ENCODE measurements around the gene VIT. TPM values are rescaled to one million over a fixed set of nuclear protein-coding genes. Genes with fewer than 3 reads are reported as not detected.

Gene VIT
- total RNA-seq, 2 donors from 2014 or later, result 23.9 to 31.4 TPM

DNA sequence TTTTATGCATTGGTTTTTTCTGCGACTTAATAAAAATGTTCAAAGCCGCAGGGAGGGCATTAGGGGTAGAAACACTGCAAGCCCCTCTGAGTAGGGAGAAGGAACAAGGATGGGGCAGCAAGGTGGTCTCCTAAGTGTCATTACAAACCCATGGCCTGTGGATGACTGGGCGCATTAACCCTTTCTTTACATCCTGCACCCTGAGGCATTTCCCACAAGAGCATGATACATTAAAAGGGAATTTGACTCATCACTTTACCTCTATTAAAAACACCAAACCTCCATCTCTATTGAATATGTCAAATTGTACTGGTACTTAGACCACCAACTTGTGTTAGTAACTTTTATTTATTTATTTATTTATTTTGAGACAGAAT is 112.5 kb downstream of the VIT start:
- Histone ChIP-seq H3K27me3 (replicated peaks; ENCODE audit: insufficient read depth) (no peaks in the 10 kb centered on the region), H3K4me3 (no peak overlapping the region), H3K27ac (no peak overlapping the region), H3K4me1 (ENCODE audit: control insufficient read depth in 1 of 2, low read depth in 2 of 2) (peaks cover 0 to 4% of the 10 kb centered on the region in 2 donors), H3K36me3 (no peaks in the 10 kb centered on the region), H3K9me3 (no peaks in the 10 kb centered on the region)
- ATAC-seq (ENCODE audit: insufficient number of reproducible peaks, low FRiP score, low read depth) (no peak), DNase-seq (ENCODE audit: low spot score) (no peak)
- TF ChIP-seq, protein P1, sequence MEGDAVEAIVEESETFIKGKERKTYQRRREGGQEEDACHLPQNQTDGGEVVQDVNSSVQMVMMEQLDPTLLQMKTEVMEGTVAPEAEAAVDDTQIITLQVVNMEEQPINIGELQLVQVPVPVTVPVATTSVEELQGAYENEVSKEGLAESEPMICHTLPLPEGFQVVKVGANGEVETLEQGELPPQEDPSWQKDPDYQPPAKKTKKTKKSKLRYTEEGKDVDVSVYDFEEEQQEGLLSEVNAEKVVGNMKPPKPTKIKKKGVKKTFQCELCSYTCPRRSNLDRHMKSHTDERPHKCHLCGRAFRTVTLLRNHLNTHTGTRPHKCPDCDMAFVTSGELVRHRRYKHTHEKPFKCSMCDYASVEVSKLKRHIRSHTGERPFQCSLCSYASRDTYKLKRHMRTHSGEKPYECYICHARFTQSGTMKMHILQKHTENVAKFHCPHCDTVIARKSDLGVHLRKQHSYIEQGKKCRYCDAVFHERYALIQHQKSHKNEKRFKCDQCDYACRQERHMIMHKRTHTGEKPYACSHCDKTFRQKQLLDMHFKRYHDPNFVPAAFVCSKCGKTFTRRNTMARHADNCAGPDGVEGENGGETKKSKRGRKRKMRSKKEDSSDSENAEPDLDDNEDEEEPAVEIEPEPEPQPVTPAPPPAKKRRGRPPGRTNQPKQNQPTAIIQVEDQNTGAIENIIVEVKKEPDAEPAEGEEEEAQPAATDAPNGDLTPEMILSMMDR (IDR thresholded peaks at IDR 0.05), result no peak

DNA sequence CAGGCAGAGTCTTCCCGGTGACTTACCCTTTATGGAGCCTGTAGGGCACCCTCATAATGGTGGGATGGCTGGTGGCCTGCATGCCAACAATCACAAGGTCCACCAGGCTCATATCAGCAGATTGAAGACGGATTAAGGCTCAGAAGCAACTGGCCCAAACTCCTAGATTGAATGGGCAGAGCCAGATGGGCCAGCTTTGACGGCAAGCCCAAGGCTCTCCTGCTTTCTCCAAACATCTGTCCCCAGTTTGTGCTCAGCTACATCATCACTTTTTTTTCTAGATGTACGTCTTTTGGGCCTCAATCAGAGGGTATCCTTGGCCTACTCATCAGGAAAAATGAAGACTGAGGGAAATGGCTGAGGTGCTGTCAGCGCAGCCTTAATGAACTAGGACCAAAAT is 114.6 kb downstream of the VIT start:
- DNase-seq (ENCODE audit: low spot score) (no peak), ATAC-seq (ENCODE audit: insufficient number of reproducible peaks, low FRiP score, low read depth) (no peak)
- Histone ChIP-seq H3K36me3 (no peaks in the 10 kb centered on the region), H3K9me3 (no peaks in the 10 kb centered on the region), H3K4me3 (no peak overlapping the region), H3K27me3 (replicated peaks; ENCODE audit: insufficient read depth) (no peaks in the 10 kb centered on the region), H3K4me1 (ENCODE audit: control insufficient read depth in 1 of 2, low read depth in 2 of 2) (peaks cover 0 to 5% of the 10 kb centered on the region in 2 donors), H3K27ac (no peak overlapping the region)
- TF ChIP-seq, protein P1 (IDR thresholded peaks at IDR 0.05), result no peak

DNA sequence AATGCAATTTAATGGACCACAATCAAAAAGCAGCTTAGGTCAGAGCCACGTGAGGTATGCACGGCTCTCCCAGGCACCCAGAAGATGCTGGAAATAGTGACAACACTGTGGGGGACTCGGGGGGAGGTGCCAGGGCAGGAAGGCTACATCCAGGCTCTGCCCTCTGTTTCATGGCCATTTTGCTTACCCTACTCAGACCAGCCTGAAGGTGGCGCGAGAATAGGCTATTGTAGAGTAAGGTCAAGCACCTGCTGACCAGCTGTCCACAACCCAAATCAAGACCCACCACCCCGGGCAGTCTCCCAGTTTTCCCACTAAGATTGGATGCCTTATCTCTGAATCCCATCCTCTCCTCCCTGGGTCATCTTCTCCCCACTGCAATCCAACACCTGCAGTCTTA is 115.7 kb downstream of the VIT start:
- H3K4me1 ChIP-seq (ENCODE audit: control insufficient read depth in 1 of 2, low read depth in 2 of 2), result peaks cover 0 to 5% of the 10 kb centered on the region in 2 donors
- DNase-seq (ENCODE audit: low spot score), result no peak
- H3K4me3 ChIP-seq, result no peak overlapping the region

DNA sequence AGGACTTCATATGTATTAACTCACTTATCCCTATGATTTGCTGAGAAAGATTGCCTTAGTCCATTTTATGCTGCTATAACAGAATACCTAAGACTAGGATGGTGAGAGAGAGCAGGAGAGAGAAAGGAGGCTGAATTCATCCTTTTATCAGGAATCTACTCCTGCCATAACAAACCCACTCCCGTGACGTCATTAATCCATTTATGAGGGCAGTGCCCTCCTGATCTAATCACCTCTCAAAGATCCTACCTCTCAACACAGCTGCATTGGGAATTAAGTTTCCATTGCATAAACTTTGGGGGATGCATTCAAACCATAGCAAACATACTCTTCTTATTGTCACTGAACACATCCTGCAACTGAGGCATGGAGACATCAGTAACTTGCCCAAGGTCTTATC is 122.0 kb downstream of the VIT start:
- H3K36me3 ChIP-seq, result no peaks in the 10 kb centered on the region
- H3K4me3 ChIP-seq, result no peak overlapping the region
- H3K27me3 ChIP-seq (replicated peaks; ENCODE audit: insufficient read depth), result no peaks in the 10 kb centered on the region
- ATAC-seq (ENCODE audit: insufficient number of reproducible peaks, low FRiP score, low read depth) (no peak), DNase-seq (ENCODE audit: low spot score) (no peak)
- TF ChIP-seq, protein P1 (IDR thresholded peaks at IDR 0.05), result no peak
- H3K27ac ChIP-seq, result no peak overlapping the region
- peaks cover 0 to 21% of the 10 kb centered on the region in 2 donors for H3K4me1 ChIP-seq (ENCODE audit: control insufficient read depth in 1 of 2, low read depth in 2 of 2)
- H3K9me3 ChIP-seq, result no peaks in the 10 kb centered on the region

More for the DNA sequence above, 115.7 kb downstream of the VIT start:
- no peaks in the 10 kb centered on the region for H3K27me3 ChIP-seq (replicated peaks; ENCODE audit: insufficient read depth)
- ATAC-seq (ENCODE audit: insufficient number of reproducible peaks, low FRiP score, low read depth), result no peak
- no peaks in the 10 kb centered on the region for H3K9me3 ChIP-seq
- H3K36me3 ChIP-seq, result no peaks in the 10 kb centered on the region
- no peak overlapping the region for H3K27ac ChIP-seq
- TF ChIP-seq, protein P1 (IDR thresholded peaks at IDR 0.05), result no peak

DNA sequence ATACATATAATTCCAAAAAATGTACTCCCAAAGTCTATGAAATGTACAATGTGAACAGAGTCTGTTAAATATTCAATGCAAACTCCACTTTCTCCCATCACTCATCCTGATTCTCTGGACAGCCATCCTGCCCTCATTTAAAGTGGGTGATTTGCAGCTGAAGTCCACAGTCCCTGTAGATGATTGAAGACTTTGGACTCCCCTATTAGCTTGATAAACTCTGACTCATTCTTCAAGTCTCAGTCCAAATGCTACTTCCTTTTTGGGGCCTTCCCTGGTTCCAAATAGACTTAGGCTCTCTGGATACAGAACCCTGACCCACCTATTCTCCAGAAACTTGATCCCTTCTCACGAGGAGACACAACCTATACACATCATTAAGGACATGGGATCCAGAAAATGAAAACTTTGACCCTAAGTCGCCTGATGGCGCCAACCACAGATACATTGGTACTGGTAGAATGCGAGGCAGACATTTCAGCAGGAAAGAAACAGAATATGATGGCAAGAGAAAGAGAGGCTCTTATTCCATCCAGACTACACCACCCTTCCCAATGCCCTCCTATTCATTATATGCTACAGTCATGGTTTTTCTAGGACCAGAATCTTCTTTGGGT is 122.7 kb downstream of the VIT start:
- Histone ChIP-seq H3K4me1 (ENCODE audit: control insufficient read depth in 1 of 2, low read depth in 2 of 2) (peaks cover 0 to 16% of the 10 kb centered on the region in 2 donors), H3K4me3 (no peak overlapping the region), H3K36me3 (no peaks in the 10 kb centered on the region), H3K27ac (no peak overlapping the region), H3K27me3 (replicated peaks; ENCODE audit: insufficient read depth) (no peaks in the 10 kb centered on the region), H3K9me3 (no peaks in the 10 kb centered on the region)
- DNase-seq (ENCODE audit: low spot score), result no peak
- no peak for ATAC-seq (ENCODE audit: insufficient number of reproducible peaks, low FRiP score, low read depth)
- TF ChIP-seq, protein P1 (IDR thresholded peaks at IDR 0.05), result no peak
